KMS-11 (cell line): ENCODE results near the gene ZNF784.

Source experiments
- H2AFZ ChIP-seq: fragments of 200-600 bp; sonication (generic); 2 replicates; pipeline ENCODE4 v1.6.1; 2016; ENCODE audit warnings: antibody characterized with exemption, mixed run types, low read depth
- H3K27ac ChIP-seq: fragments of 200-600 bp; sonication (generic); 2 replicates; pipeline ENCODE4 v1.6.1; 2016; ENCODE audit warnings: mild to moderate bottlenecking, mixed run types
- H3K27me3 ChIP-seq: fragments of 200-600 bp; sonication (generic); 2 replicates; pipeline ENCODE4 v1.6.1; 2017; ENCODE audit warnings: mild to moderate bottlenecking, low read depth, mixed run types, moderate library complexity; ENCODE audit not compliant: insufficient read depth
- H3K36me3 ChIP-seq: fragments of 200-600 bp; sonication (generic); 2 replicates; pipeline ENCODE4 v1.6.1; 2017; ENCODE audit warnings: mild to moderate bottlenecking, mixed run types; ENCODE audit not compliant: insufficient read depth
- H3K4me1 ChIP-seq: fragments of 200-600 bp; sonication (generic); 2 replicates; pipeline ENCODE4 v1.6.1; 2016; ENCODE audit warnings: mild to moderate bottlenecking, low read depth, mixed run types; ENCODE audit not compliant: poor library complexity, severe bottlenecking
- H3K4me2 ChIP-seq: fragments of 200-600 bp; sonication (generic); 2 replicates; pipeline ENCODE4 v1.7.0; 2016; ENCODE audit warnings: mild to moderate bottlenecking, mixed run types
- H3K4me3 ChIP-seq: fragments of 200-600 bp; sonication (generic); IDR thresholded peaks from 2 replicates; pipeline ENCODE4 v1.6.1; 2017; ENCODE audit warnings: low read depth, low read length, mixed read lengths; ENCODE audit not compliant: insufficient read depth
- H3K79me2 ChIP-seq: fragments of 200-600 bp; sonication (generic); 2 replicates; pipeline ENCODE4 v1.6.1; 2016; ENCODE audit warnings: low read depth, mixed run types; ENCODE audit not compliant: insufficient read depth
- H3K9ac ChIP-seq: fragments of 200-600 bp; sonication (generic); 2 replicates; pipeline ENCODE4 v1.6.1; 2016; ENCODE audit warnings: mild to moderate bottlenecking, mixed run types
- H4K20me1 ChIP-seq: fragments of 200-600 bp; sonication (generic); 2 replicates; pipeline ENCODE4 v1.6.1; 2016; ENCODE audit warnings: mild to moderate bottlenecking, mixed run types; ENCODE audit not compliant: insufficient read depth
- TF ChIP-seq, protein P1 (sequence below): fragments of 200-600 bp; sonication (generic); conservative IDR thresholded peaks from 2 replicates; pipeline ENCODE4 v1.6.1; 2017; ENCODE audit warnings: low read depth, mild to moderate bottlenecking, antibody characterized with exemption, low read length, moderate library complexity, mixed read lengths

The ZNF784 gene

DNA sequence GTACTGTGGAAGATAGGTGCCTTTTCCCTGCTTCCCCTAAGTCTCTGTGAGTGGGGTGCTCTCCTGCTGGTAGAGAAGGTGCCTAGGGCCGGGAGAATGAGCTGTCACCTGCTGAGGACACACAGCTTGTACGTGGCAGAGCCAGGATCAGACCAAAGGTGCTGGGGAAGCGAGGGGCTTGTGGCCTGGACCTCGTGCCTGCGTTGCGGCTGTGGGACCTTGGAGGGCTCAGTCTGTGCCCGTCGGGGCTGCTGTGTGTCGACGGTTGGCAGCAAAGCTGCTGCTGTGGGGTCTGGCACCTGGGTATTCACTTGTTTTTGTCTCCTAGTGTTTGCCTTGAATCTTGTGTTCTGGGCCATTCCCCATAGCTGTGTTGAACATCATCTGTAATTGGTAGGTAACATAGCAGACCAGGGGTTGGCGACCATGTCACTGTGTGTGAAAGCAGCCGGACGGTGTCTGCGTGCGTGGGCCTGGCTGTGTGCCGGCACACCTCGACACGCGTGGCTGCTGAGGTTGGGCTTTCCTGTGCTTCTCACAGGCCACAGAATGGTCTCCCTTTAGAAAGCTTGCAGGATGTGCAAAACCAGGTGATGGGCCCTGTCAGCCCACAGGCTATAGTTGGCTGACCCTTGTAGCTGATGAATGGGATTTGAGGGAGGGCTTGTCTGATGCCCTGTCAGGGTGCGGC is 39.6 kb upstream of the ZNF784 start:
- peaks cover 14% of the 10 kb centered on the region for H4K20me1 ChIP-seq

DNA sequence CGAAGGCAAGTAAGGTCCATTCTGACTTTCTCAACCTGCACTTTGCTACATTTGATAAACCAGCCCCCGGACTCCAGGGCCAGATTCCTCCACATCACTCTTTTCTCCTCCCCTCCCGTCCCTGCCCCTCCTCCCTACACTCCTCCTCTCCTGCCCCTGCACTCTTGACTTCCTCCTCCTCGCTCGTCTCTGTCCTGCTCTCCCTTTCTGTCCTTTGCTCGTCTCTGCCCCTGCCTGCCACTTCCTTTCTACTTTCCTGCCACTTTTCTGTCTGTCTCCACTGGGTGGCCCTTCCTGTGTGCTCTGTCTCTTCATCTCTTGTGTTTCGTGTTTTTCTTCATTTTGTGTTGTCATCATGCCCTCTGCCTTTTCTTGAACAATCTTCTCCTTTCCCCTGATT is 37.5 kb upstream of the ZNF784 start:
- H3K36me3 ChIP-seq = peaks cover 18% of the 10 kb centered on the region; the same call in 1 of the 2 replicates
- H3K27ac ChIP-seq = no peak overlapping the region

More for the DNA sequence above, 39.6 kb upstream of the ZNF784 start:
- Histone ChIP-seq H2AFZ (no peak overlapping the region), H3K4me2 (no peak overlapping the region), H3K27me3 (no peaks in the 10 kb centered on the region), H3K4me3 (no peak overlapping the region), H3K36me3 (peaks cover 18% of the 10 kb centered on the region; the same call in 1 of the 2 replicates), H3K9ac (no peak overlapping the region), H3K79me2 (peaks cover 94% of the 10 kb centered on the region), H3K27ac (no peak overlapping the region), H3K4me1 (no peaks in the 10 kb centered on the region)
- TF ChIP-seq, protein P1, sequence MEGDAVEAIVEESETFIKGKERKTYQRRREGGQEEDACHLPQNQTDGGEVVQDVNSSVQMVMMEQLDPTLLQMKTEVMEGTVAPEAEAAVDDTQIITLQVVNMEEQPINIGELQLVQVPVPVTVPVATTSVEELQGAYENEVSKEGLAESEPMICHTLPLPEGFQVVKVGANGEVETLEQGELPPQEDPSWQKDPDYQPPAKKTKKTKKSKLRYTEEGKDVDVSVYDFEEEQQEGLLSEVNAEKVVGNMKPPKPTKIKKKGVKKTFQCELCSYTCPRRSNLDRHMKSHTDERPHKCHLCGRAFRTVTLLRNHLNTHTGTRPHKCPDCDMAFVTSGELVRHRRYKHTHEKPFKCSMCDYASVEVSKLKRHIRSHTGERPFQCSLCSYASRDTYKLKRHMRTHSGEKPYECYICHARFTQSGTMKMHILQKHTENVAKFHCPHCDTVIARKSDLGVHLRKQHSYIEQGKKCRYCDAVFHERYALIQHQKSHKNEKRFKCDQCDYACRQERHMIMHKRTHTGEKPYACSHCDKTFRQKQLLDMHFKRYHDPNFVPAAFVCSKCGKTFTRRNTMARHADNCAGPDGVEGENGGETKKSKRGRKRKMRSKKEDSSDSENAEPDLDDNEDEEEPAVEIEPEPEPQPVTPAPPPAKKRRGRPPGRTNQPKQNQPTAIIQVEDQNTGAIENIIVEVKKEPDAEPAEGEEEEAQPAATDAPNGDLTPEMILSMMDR = no peak

DNA sequence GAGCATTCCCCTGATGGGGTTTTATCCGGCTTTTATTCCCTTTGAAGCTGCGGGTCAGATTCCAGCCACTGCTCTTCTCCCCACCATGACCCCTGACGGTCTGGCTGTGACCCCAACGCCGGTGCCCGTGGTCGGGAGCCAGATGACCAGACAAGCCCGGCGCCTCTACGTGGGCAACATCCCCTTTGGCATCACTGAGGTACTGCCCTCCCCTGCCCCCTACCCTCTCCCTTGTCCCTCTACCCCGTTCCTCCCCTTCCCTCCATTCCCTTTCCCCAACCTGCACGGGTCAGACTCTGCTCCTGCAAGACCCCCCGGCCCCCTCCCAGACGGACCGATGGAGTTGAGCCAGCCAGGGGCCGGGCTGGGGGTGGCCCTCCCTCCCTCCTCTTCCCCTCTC is 36.6 kb upstream of the ZNF784 start:
- H3K4me3 ChIP-seq = no peak overlapping the region
- peaks cover 18% of the 10 kb centered on the region; the same call in 1 of the 2 replicates for H3K36me3 ChIP-seq
- peaks cover 22% of the 10 kb centered on the region for H3K4me1 ChIP-seq
- no peak overlapping the region for H3K4me2 ChIP-seq
- no peak overlapping the region for H2AFZ ChIP-seq
- H3K27ac ChIP-seq = no peak overlapping the region
- no peak overlapping the region for H3K9ac ChIP-seq
- H4K20me1 ChIP-seq = peaks cover 16% of the 10 kb centered on the region
- H3K27me3 ChIP-seq = no peaks in the 10 kb centered on the region
- TF ChIP-seq, protein P1 = no peak
- H3K79me2 ChIP-seq = peaks cover 94% of the 10 kb centered on the region

More for the DNA sequence above, 37.5 kb upstream of the ZNF784 start:
- H3K4me2 ChIP-seq = no peak overlapping the region
- H2AFZ ChIP-seq = no peak overlapping the region
- H4K20me1 ChIP-seq = peaks cover 16% of the 10 kb centered on the region
- no peaks in the 10 kb centered on the region for H3K27me3 ChIP-seq
- H3K79me2 ChIP-seq = peaks cover 94% of the 10 kb centered on the region
- H3K9ac ChIP-seq = no peak overlapping the region
- no peak overlapping the region for H3K4me3 ChIP-seq
- H3K4me1 ChIP-seq = peaks cover 16% of the 10 kb centered on the region
- TF ChIP-seq, protein P1 = no peak

DNA sequence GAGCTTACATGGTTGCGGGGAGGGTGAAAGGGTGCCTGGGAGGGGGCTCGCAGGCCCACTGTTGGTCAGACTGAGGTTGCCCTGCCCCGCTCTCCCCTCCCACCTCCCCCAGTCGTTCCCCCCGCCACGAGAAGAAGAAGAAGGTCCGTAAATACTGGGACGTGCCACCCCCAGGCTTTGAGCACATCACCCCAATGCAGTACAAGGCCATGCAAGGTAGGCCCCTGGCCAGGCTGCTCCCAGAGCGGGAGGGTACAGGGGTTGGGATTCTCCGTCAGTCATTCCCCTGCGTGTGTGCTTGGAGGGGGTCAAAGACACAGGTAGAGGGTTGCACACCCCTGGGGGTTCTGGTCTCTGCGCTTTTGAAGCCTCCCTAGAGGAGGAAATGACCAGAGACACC is 36.0 kb upstream of the ZNF784 start:
- H3K79me2 ChIP-seq = peaks cover 94% of the 10 kb centered on the region
- peaks cover 16% of the 10 kb centered on the region for H4K20me1 ChIP-seq
- H3K4me3 ChIP-seq = no peak overlapping the region
- H2AFZ ChIP-seq = no peak overlapping the region
- H3K36me3 ChIP-seq = peaks cover 18% of the 10 kb centered on the region; the same call in 1 of the 2 replicates
- no peak overlapping the region for H3K9ac ChIP-seq
- TF ChIP-seq, protein P1 = no peak
- no peak overlapping the region for H3K27ac ChIP-seq
- no peak overlapping the region for H3K4me2 ChIP-seq
- peaks cover 22% of the 10 kb centered on the region for H3K4me1 ChIP-seq
- no peaks in the 10 kb centered on the region for H3K27me3 ChIP-seq
